DMS79 treated with DMSO at 0.1 percent for 48 hours (cell line): ENCODE data around the gene C16orf86.

ENCODE experiments used
- DNase-seq: peaks from one replicate; lab custom pipeline; 2025; lab: John Stamatoyannopoulos, UW

C16orf86 gene, protein sequence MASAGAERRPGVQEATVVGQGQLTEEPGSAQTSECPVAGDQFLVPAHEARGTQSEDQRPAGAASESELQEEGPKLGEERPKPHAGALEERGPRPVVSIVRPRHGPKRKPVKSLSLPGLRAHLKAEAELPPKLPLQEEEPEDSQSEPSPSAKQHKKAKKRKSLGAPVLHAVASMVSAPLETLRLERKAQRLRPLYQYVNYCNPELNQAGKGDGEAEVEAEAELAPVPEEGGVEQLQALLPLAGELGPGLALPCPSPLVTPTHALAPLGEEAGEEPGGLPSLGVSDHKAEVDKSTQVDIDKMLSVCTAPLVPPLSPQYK

DNA sequence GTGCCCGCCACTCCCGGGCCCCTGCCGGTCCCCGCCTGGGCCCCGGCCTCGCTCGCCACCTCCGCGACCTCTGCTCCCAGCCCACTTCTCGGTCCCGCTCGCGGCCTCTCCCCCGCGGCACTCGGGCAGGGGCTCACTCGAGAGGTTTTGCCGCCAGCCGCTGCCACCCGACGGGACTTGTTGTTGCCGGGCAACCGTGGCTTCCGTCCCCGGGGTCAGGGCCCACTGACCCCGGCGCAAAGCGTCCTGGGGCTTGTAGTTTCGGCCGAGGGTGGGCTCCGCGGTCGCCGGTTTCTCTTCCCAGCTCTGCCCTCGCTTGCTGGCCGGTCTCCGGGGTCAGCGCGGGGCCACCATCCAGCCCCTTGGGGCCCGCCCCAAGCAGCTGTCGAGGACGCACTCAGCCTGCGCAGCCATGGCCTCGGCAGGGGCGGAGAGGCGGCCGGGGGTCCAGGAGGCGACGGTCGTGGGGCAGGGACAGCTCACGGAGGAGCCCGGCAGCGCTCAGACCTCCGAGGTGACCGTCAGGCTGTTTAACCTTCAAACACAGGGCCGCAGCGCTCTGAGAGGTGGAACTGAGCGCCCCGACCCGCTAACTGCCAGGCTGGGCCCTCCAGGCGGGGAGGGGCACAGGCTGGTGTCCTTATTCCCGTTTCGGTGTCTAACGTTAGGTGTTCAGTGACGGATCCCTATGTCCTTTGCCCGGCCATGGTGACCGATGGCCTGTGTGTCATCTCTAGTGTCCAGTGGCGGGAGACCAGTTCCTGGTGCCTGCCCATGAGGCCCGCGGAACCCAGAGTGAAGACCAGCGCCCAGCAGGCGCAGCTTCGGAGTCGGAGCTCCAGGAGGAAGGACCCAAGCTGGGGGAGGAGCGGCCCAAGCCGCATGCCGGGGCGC, at the start of gene C16orf86, which contains the start of gene ENKD1:
Gene C16orf86 (plus strand): TSS at position 256 of the 894 bp plus-strand sequence. CDS start 157 bp downstream, at position 413.
Gene ENKD1 (minus strand): TSS at position 192 of the 894 bp plus-strand sequence. CDS start 308 bp downstream, outside the sequence.
- peak; percentile 34 for DNase-seq

- DNase-seq, result no peak
Measured at GRCh38 chr16:67628216-67628615, 38.4 kb upstream of the C16orf86 start.

DNA sequence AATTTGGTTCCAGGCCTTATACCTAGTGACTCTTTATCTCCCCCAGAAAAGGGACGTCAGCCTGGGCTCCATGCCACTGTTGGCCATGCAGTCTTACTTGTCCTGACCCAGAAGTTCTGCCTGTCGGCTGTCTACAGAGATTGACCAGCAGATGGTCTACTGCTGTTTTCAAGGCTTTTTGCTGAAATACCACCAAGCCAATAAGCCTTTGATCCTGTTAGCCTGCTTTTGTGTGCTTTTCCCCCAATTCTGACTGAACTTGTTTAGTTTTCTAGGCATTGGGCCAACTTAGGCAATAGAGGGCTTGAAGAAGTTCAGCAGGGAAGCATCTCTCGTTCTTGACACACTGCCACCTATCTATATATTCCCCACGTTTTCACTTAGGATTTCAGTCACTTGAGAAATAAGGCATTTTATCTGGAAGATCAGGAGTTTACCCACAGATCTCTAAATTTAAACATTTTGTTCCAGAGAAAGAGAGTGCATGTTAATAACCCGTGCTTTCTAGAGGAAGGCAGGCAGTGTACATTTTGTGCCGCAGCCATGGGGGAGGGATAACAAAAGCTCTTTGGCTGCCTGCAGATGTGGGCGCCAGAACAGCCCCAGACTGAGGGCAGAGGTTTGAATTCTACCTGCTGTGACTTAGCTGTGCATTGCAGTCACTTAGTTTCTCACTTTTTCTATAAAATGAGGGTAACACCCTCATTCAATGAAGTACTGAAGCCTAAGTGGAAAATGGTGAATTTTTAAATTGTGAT, 34.0 kb upstream of the C16orf86 start:
- DNase-seq, result no peak

DNA sequence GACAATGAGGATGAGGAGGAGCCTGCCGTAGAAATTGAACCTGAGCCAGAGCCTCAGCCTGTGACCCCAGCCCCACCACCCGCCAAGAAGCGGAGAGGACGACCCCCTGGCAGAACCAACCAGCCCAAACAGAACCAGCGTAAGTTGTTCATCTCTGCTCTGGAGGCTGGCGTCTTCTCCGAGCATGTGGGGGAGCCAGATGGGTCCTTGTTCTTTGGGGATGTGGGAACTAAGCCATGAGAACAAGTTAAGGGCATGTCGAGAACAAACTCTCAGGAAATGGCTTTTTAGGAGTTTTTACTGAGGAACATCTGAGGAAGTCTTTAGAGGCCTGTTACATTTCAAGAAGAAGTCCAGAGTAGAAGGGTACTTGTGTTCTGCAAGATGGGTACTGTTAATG, 29.9 kb upstream of the C16orf86 start:
- no peak for DNase-seq

GRCh38 chr16:67637625-67638024, 29.0 kb upstream of the C16orf86 start:
- DNase-seq, result no peak

- peak; percentile 64 for DNase-seq
Measured at GRCh38 chr16:67641779-67642708, 24.6 kb upstream of the C16orf86 start.

DNA sequence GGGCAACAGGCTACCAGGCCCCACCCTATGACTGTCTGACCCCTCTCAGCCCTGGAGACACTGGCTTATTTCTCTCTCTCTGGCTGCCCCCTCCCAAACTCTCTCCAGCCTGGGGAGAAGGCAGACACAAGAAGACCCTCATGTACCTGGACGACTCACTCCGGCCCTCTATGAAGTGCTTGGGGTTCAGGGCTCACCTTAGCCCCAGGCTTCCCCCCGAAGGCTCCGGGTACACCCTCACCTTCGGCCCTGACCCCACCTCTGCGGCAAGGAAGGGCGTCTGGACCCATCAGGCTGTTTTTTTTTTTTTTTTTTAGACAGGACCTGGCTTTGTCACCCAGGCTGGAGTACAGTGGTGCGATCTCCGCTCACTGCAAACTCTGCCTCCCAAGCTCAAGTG, 22.6 kb upstream of the C16orf86 start:
- DNase-seq, result no peak

- DNase-seq, result no peak
Measured at GRCh38 chr16:67645397-67646121, 21.1 kb upstream of the C16orf86 start.

DNA sequence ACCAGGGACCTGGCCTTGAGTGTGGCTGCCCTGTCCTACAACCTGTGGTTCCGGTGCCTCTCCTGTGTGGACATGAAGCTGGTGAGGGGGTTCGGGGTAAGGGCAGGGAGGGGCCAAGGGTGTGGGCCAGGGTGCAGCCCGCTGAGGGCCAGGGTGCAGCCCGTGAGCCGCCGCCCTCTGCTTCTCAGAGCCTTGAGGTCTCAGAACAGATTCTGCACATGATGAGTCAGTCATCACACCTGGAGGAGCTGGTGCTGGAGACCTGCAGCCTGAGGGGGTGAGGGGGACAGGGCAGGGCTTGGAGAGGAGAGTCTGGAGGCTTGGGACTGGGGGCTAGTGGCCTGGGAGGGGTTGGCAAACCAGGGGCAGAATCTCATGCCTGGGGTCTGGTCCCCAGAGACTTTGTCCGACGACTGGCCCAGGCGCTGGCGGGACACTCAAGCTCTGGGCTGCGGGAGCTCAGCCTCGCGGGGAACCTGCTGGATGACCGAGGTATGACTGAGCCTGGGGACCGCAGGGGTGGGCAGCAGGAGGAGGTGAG, 19.4 kb upstream of the C16orf86 start:
- DNase-seq, result no peak

GRCh38 chr16:67647681-67648080, 18.9 kb upstream of the C16orf86 start:
- DNase-seq, result no peak

DNA sequence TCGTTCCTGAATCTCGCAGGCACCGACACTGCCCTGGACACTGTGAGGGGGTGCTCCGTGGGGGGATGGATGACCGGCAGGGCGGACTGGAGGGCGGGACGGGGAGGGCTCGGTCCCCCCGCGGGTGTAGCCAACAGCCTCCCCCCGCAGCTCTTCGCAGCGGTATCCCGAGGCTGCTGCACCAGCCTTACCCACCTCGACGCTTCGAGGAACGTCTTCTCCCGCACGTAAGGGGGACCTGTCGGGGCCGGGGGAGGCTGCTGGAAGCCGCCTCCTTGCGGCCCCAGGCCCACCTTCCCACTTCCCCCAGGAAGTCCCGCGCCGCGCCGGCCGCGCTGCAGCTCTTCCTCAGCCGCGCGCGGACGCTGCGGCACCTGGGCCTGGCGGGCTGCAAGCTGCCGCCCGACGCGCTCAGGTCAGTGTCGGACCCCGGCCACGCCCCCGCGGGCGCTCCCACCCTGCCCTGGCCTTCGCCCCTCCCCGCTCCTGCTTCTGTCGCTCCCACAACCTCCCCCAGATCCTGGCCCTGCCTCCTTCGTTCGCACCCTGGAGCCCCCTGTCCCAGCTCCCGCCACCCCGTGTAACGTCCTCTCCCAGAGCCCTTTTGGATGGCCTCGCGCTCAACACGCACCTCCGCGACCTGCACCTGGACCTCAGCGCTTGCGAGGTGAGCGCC, 18.4 kb upstream of the C16orf86 start:
- DNase-seq, result no peak

- DNase-seq, result no peak
Measured at GRCh38 chr16:67648764-67649407, 17.7 kb upstream of the C16orf86 start.

- DNase-seq, result no peak
Measured at GRCh38 chr16:67649494-67649931, 17.1 kb upstream of the C16orf86 start.

GRCh38 chr16:67650023-67650422, 16.6 kb upstream of the C16orf86 start:
- DNase-seq, result no peak

DNA sequence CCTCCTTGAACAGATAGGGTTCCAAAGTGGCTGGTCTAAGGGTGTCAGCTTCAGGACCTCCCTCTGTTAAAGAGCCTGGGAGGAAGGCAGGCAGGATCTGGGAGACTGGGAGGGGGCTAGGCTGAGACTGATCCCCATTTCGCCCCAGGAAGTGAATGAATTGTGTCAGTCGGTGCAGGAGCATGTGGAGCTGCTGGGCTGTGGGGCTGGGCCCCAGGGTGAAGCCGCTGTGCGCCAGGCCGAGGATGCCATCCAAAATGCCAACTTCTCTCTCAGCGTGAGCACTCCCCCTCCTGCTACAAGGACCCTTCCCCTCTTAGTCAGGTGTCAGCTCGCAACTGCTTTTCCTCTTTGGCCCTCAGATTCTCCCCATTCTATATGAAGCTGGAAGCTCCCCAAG, 15.6 kb upstream of the C16orf86 start:
- no peak for DNase-seq

DNA sequence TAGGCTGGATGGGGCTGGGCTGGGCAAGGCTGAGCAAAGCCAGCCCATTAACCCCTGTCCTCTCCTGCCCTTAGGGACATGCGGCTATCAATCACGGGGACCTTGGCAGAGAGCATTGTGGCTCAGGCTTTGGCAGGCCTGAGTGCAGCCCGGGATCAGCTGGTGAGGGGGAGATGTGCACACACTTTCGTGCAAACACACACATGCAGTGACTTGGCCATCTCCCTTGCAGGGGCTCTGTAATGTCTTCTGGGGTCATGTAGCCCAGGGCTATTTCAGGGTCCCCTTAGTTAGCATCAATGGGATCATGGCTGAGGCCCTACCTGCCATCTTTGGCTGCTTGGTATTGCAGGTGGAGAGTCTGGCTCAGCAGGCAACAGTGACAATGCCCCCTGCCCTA, 14.8 kb upstream of the C16orf86 start:
- DNase-seq, result no peak

DNA sequence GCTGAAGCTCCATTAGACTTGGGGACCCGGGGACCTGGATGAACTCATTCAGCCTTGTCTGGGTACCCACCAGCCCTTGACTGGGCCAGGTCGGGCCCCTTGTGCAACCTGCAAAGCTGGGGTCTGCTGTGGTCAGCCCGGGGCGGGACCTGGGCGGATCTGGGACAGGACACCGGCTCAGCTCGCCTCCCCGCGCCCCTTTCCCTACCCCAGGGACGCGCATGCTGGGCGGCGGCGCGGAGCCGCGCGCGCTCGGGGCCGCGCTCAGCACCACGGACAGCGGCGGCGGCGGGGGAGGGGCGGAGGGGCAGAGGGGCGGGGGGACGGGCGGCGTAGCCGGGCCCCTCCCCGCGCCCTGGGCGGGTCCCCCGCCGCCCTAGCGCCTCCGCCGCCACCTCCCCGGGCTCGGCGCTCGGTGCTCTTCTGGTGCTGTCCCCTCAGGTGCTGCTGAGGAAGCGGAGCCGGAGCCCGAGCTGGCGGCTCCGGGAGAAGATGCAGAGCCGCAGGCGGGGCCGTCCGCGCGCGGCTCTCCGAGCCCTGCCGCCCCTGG, 14.0 kb upstream of the C16orf86 start:
- DNase-seq, result no peak

DNA sequence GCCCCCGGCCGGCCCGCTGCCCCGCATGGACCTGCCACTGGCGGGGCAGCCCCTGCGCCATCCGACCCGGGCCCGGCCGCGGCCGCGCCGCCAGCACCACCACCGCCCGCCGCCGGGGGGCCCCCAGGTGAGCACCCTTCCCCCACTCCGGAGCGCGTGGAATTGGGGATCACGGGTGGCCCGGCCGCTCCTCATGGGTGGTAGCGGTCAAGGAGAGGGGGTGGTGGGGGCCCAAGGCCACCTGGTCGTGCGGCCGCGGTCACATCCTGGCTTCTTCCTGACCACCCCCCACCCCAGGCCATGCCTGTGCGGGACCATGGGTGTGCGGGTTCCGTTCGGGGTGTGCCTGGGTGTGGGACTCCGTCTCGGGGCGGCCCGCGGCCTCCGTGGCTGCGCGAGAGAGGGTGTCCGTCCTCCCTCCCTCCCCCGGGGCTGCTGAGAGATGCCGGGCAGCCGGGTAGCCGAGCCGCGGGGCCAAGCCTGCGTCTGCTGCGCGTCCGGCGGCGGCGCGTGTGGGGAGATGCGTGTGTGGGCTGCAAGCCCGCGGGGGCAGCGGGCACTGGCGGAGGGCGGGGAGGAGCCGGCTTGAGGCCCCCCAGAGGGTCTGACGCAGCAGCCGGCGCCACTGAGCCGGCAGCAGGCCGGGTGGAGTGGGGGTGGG, 13.4 kb upstream of the C16orf86 start:
- no peak for DNase-seq
